CD4-positive, alpha-beta T cell treated with Interleukin-21 for 1 hour (primary cell): Measurements from ENCODE around the gene HOMER1.

ENCODE experiments used
- DNase-seq: peaks from one replicate; pipeline ENCODE4 v3.0.0-alpha.2; 2020

Gene HOMER1

DNA sequence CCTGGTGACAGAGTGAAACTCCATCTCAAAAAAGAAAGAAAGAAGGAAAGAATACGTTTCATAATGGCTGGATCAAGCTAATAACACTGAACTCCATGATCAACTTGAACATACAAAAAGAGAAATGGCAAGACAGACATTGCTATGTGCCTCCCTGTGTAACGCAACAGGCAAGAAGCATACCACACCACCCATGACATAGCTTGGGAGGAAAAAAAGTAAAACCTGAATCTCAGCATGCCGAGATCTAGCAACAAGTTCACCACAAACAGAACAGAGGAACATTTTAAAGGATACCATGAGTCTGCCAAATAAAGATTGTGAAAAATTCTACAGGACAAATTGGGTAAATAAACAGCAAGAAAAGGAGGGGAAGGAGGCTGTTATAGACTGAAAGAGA lies 26.7 kb downstream of the HOMER1 start:
- no peak for DNase-seq

GRCh38 chr5:79486116-79486515 lies 27.8 kb downstream of the HOMER1 start:
- no peak for DNase-seq

- no peak for DNase-seq
These were observed 29.2 kb downstream of the HOMER1 start for GRCh38 chr5:79484731-79485130.

DNA sequence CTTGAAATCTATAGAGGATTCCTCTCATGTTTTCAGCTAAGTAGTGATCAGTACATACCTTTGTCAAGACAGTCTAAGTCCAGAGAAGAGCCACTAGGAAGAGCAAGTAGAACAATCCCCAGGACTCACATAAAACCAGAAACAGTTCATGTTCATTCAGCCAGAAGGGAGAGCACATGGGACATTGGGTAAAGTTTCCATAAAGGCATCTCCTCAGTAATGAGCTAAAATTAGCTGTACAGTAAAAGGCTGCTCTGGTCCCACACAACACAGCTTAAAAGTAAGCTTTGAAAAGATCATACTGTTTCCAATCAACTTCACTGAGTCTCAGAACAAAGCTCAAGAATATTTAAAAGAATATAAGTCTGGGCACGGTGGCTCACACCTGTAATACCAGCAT lies 32.4 kb downstream of the HOMER1 start:
- no peak for DNase-seq

DNA sequence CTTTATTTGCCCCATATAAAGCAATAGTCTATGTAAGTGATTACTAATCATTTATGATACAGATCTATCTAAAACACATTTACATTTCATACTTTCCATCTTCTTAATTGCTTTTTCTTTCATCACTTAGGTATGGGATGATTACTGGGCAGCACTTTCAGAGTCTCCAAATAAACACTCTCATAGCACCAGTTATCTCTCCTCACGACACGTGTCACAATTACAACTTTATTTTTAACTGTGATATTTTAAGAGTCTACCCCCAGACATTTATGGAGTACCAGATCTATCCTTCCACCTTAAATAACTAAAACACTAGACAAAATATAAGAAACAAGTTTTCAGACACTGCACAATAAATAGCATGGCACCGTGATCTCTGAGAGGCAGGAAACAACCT lies 32.9 kb downstream of the HOMER1 start:
- DNase-seq, result no peak

- DNase-seq, result no peak
These were observed 38.8 kb downstream of the HOMER1 start for GRCh38 chr5:79475152-79475466.

GRCh38 chr5:79474367-79475151 lies 39.4 kb downstream of the HOMER1 start:
- no peak for DNase-seq

- DNase-seq, result no peak
These were observed 42.4 kb downstream of the HOMER1 start for GRCh38 chr5:79471556-79471955.

- peak; percentile 29 for DNase-seq
These were observed 49.1 kb downstream of the HOMER1 start for GRCh38 chr5:79464695-79465332.

DNA sequence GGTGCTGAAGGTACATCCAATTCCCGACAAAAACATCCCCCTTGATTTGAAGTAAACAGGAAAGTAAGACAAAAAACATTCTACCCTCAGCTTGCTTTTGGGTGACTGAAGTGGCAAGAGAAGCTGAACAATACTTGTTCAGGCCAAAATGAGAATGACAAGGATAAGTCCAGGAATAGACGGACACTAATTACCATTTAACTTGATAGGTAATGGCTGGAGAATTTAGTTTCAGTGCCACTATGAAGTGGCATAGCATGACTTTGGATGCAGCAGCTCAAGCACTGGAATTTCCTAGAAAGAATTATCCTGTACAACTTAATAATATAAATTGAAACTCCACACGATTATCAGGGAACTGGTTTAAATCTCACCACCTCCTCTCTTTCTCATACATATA lies 49.7 kb downstream of the HOMER1 start:
- no peak for DNase-seq

GRCh38 chr5:79459626-79460025 lies 54.3 kb downstream of the HOMER1 start:
- DNase-seq, result no peak

DNA sequence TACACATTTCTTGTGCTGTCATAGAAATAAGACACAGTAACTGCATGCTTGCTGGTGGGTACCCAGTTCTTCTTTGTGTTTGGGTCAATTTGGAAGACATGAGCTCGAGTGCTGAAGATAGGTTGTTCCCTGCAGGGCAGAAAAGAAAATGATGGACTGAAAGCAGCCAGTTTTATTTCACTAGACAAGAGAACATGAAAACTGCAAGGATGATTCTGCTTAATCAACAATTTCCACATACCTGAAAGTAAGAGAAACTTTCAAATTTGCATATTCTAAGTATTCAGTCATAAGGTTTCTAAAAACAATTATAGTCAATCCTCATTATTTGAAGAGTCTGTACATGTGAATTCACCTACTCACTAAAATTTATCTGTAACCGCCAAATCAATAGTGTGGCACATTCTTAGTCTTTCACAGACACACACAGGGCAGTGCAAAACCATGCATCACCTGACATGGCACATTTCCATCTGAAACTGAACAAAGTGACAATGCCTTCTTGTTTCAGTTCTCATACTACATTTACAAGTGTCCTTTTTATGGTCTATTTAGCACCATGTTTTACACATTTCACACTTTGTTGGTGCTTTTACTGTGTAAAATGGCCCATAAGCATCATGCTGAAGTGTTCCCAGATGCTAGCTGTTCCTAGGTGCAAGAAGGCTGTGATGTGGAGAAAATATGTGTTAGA lies 56.9 kb downstream of the HOMER1 start:
- DNase-seq, result no peak

DNA sequence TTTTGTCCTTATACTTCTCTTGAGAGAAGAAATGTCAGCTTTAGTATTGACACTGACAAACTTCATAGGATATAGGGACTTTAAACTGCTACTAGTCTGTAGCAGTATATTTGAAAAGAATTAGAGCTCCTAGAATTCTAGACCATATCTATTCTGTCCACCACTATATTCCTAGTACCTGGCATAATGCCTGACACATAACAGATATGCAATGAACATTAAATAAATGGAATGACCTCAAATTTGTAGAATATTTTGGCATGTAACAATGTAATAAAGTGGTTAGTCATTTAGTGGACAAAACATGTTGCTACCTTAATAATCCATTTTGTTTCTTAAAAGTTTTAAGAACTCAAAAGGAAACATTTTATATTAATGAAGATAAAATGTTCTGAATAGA lies 57.5 kb downstream of the HOMER1 start:
- DNase-seq, result no peak

GRCh38 chr5:79454043-79454442 lies 59.9 kb downstream of the HOMER1 start:
- no peak for DNase-seq

DNA sequence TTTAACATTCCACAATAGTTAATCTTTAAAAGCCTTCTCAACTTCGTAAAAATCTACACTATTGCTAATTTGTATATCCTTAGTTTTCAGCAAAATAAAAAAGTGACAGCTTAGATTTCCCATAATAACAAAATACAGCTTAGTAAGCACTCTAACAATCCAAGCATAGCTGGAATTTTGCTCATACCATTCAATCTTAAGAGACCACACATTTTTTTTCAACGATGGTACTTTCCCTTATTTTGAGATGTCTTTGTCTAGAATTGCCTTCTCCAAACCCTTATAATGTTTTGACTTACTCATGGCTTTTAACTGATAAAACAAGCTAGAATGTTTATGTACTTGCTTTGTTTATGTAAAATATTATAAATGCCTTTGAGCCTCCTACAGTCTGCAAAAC lies 65.6 kb downstream of the HOMER1 start:
- no peak for DNase-seq

- no peak for DNase-seq
These were observed 77.1 kb downstream of the HOMER1 start for GRCh38 chr5:79436821-79437220.

DNA sequence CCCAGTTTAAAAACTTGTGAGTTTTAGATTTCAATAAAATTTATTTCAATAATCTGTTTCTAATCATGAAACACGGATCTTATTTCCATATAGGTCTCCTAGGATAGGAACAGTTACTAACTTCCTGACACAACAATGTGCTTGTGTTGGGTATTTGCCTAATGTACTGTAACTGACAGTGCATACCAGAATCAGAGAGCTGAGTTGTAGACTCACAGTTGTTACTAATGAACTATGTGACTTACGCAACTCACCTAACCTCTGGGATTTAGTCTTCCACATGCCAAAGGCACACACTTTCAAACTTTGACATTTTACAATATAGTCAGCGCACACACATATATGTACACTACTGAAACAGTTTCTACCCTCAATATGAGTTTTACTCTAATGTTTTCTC lies 77.7 kb downstream of the HOMER1 start:
- no peak for DNase-seq

DNA sequence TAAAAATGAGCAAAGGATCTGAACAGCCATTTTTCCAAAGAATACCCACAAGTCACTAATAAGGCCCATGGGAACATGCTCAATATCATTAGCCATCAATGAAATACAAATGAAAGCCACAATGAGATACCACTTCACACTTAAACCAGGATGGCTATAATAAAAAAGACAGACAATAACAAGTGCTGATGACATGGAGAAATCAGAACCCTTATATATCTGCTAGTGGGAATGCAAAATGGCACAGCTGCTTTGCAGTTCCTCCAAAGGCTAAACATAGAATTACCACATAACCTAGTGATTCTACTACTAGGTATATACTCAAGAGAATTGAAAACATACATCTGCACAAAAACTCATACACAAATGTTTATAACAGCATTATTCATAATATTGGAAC lies 83.7 kb downstream of the HOMER1 start:
- DNase-seq, result no peak

- no peak for DNase-seq
These were observed 90.6 kb downstream of the HOMER1 start for GRCh38 chr5:79423296-79423695.

GRCh38 chr5:79420248-79420647 lies 93.7 kb downstream of the HOMER1 start:
- no peak for DNase-seq

- no peak for DNase-seq
These were observed 95.7 kb downstream of the HOMER1 start for GRCh38 chr5:79418276-79418675.

GRCh38 chr5:79417495-79417894 lies 96.4 kb downstream of the HOMER1 start:
- DNase-seq, result no peak

- DNase-seq, result no peak
These were observed 97.4 kb downstream of the HOMER1 start for GRCh38 chr5:79416499-79416898.

DNA sequence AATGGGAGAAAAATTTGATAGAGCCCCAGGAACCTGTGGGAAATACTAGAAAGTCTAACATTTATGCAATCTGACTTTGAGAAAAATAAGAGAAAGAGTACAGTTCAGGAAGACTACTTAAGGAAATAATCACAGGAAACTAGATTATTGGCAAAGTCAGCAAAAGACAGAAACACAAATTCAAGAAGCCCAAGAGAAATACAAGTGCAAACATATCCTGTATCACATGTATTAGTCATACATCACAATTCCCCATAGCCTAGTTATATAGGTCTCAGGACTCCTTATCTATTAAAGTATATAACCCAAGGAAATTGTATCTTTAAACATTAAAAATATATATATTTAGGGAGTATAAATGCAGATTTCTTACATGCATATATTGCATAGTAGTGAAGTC lies 100.8 kb downstream of the HOMER1 start:
- no peak for DNase-seq
